Measurements from ENCODE around the gene ANKRD53.
A peak's percentile ranks its signal among the peaks of the same experiment; 100 is the strongest.
"Not testable (repeated sequence)": the region's sequence is repeated elsewhere in the genome, so short reads cannot be mapped to it uniquely, and the experiment has no call there.

Gene ANKRD53

DNA sequence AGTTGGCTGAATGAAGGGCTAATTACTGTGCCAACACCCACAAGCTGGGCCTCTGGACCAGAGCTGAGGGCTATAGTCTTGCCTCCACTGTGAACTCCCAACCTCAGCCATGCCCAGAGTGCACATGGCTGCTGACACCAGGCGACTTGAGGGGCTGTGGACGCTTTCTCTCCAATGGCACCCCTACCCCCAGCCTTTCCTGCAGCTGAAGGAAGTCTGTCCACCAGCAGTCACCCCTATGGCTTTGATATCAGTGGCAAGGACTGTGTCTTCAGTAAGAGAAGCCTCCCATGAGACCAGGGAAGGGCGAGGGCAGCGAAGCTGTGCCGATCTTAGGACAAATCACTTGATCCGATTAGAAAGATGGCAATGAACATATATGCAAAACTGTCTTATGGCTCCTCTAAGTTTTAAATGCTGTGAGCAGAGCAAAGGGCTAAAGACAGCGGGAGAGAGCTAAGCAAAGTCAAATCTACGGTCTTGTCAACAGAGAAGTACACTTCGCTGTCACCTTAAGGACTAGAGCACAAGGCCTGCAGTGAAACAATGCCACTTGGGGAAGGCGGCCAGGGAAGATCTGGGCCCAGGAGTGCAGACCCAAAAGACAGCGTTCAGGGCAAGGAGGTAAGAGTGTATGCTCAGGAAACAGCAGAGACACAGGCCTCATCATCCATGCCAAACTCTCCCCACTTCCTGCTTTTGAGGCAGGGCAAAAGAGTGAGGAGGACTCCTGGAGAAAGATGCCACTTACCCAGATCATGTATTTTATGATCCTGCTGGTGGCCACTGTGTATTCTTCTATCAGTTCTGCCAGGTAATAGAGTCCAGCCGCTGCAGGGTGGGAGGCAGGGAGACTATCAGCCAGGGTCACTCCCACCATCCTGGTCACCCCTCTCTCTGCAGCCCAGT lies 14.8 kb downstream of the ANKRD53 start:
- DNase-seq = no peak

DNA sequence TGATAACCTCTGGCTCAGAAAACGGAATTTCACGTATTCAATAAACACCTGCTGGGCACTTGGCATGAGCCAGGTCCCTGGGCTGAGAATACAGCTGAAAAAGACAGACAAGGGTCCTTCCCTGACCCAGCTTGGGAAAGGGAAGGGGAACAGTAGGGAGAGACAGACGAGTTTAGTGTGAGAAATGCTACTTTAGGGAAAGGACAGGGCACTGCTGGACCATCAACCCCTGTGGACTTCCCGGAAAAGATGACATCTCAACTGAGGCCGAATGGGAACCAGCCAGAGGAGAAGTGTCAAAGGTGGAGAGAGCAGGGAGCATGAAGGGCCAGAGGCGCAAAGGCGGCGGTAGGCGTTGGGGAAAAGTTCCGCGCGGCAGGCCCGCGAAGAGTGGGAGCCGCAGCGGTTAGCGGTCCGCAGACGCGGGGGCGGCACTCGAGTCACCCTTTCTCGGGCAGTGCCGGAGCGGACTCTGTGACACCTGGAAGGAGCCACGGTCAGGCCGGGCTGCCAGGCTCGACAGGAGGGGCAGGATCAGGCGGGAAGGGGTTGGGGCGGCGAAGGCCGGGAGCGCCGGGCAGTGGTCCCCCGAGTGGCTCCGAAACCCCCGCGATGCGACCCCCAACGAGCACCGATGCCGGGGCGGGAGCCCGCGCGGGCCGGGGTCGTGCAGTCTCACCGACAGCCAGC lies 15.7 kb downstream of the ANKRD53 start:
- peak; percentile 46 to 73 for DNase-seq

DNA sequence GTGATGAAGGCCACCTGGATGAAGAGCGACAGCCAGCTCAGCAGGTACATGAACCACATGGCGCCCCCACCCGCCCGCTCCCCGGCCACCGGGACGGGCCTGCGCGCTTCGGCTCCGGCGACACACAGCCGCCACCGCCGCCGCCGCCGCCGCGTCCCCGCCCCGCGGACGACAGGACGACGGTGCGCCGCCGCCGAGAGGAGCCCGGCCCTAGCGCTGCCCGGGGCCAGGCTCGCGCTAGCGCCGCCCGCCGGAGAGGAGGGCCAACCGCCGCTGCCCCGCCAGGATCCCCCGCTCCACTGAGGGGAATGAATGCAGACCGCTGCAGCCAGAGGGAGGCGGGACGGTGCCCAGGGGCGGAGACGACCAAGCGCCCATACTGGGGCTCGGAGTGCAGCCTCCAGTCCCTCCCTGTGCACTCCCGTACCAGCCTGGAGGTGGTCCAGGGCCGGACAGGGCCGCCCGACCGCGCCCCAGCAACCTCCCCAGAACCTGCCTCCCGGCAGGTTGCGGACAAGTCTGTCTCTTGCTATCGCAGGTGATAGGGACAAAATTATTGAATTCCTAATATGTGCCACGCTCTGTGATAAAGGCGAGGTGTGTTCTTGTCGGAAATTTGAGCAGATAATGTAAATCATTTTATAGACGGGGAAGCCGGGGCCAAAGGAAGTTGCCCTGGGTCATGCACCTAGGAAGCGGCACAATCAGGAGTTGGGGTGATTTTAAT lies 16.4 kb downstream of the ANKRD53 start, which contains the start of gene TEX261:
Gene TEX261, minus strand, starts transcription at position 175 of the 727 bp plus-strand sequence. Its CDS starts 116 bp downstream, at position 59.
- DNase-seq = peak; percentile 92

DNA sequence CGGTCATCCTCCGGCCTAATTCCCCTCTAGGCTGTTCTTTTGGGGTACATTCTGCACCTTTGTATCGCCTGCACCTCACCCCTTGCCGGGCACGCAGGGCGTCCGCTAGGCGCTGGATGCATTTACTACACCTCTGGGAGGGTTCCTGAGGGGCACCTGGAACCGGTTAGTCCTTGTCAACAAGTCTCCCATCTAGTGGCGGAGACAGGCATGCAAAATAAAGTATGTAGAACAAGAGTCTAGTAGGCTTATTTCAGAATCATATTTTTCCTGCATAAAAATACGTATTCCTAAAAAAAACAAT lies 16.9 kb downstream of the ANKRD53 start:
- peak; percentile 21 to 22 for DNase-seq

DNA sequence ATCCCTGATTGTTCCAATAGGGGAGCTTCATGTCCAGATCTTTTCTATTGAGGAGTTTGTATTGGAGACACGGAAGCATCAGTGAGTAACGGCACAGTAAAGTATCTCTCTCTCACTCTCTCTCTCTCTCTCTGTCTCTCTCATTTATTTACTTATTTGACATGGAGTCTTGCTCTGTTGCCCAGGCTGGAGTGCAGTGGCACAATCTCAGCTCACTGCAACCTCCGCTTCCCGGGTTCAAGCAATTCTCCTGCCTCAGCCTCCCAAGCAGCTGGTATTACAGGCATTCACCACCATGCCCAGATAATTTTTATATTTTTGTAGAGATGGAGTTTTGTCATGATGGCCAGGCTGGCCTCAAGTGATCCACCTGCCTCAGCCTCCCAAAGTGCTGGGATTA lies 20.5 kb downstream of the ANKRD53 start:
- not testable (repeated sequence) for DNase-seq

DNA sequence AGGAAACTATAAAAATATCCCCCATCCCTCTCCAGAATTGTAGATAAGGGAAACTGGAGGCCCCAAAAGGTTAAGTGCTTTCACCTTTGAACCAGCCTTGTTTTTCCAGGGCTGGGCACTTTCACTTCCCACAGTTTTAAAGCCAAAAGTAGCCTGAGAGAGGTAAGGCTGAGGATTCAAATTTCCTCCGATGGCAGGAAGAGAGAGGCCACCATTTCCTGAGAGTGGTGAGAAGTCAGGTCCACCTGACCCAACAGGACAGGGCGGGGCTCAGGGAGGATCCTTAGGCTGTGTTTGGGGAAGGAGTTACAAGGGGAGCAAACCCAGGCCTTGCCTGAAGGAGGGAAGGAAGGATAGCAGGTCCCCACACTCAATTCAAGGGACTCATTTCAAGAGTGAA lies 20.9 kb downstream of the ANKRD53 start:
- DNase-seq = no peak

DNA sequence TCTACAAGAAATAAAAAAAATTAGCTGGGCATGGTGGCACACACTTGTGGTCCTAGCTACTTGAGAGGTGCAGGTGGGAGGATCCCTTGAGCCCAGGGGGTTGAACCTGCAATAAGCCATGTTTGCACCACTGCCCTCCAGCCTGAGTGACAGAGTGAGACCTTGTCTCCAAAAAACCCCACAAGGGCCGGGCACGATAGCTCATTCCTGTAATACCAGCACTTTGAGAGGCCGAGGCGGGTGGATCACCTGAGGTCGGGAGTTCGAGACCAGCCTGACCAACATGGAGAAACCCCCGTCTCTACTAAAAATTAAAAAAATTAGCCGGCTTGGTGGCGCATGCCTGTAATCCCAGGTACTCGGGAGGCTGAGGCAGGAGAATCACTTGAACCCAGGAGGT lies 21.5 kb downstream of the ANKRD53 start:
- not testable (repeated sequence) for DNase-seq

DNA sequence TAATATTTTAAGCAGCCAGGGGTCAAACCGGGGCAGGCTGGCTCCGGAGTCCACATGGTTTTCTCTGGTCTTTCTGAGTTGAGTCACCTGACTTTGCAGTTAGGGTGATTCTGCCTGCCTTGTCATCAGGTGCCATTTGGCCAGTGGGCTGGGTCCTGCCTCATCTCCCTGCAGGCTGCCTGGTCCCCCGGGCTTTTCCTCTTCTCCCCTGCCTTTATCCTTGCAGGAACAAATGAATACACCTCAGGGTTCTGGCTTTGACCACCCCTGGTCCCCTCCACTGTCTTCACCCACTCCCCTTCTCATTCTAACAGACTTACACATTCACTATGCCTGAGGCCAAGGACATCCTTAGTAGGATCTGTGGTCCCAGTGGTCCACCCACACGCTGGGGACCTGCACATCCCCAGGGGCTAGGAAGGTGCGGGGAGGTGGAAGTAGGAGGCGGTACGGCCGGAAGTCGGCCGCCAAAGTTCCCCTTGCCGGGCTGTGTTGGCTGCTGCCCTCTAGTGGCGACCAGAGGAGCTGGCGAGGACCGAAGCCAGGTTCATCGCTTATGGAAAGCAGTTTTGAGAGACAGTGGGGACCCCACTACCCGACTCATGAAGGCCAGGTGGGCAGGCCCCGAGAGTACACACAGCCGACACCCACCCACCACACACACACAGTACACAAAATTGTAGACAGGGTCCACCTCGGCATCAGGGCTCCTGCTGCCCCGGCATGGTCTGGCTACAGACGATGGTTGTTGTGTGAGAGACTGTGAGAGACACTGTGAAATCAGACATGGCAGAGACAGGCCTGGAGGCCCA lies 22.6 kb downstream of the ANKRD53 start:
- peak; percentile 60 to 76 for DNase-seq

DNA sequence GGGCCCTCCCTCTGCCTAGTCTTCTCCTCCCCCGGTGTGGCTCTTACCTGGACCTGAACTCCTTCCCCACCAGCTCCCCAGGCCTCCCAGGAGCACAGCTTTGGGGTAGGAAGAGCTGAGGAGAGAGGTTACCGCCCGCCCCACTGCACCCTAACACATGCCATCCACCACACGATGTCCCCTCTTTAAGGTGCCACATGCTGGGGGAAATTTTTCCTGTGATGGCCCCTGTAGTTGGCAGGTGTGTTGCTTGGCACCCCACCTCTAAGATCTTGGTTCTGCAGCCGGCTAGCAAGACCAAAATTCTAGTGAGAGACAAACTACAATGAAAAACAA lies 23.1 kb downstream of the ANKRD53 start:
- no peak for DNase-seq

DNA sequence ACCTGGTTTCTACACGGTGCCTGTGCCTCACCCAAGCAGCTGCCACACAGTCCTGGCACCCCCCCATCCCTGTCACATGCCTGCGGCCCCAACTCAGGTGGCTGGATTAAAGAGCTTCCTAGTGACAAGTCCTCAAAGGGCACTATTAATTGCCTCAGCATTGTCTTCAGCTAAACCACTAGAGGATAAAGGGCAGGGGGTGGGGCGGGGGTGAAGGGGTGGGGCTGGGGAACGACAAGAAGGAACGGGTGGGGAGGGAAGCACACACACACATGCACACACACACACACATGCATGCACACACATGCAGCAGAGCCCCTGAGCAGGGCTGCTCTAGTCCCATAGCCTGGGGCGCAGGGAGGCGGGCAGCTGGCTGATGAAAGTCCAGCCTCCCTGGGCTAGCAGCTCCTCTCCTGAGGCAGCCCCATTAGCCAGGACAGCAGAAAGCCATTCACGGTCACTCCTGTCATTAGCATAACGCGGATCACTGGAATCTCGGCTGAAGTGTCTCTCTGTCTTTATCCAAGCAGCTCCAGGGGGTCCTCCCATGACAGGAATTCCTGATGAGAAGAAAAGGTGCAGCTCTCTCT lies 23.6 kb downstream of the ANKRD53 start:
- DNase-seq = no peak

DNA sequence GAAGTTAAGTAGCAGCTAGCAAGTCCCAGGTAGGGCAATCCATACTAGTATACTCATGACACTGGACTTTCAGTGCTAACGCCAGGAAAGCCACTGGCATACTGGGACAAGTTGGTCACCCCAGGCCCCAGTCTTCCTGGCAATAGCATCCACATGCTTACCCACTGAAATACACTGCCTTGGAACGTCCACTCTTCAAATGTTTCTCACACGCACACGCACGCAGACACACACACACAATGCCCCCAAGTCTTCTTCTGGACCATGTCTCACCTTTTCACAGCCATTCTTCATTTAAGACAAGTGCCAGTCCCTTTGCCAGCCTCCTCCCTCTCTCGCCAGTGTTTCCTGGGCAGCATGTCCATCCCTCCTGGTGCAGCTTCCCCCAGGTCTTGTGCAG lies 25.0 kb downstream of the ANKRD53 start:
- DNase-seq = no peak

DNA sequence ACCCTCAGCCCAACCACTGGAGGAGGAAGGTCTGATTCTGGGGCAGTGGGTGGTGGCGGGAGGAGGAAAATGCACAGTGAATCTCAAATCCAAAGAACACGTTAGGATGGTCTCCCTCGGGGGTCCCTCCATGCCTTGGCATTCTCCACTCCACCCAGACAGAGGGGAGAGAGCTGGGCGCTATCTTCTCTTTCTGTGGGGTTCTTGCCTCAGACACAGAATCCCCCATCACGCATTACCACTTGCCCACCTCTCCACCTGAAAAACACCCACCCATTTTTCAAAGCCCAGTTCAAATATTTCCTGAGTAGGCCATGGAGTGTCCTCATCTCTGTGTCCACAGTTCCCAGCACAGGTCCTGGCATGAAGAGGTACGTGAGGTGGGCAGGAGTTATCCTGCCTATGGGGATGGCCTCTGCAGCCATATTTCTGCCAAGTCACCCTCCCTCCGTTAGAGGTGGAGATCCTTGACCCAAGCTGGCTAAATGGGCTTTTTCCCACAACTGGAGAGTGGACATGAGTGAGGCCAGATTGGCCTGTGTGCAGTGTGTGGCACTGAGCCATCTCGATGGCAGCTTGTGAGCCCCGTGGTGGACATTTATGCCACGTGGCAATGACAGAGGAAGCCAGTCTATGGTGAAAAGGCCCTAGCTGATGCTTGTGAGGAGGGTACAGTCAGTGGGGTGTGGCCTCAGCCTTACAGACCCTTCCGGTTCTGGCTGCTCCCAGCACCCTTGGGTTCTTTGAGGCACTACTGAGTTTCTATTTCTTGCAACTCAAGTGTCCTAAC lies 25.7 kb downstream of the ANKRD53 start:
- no peak for DNase-seq

DNA sequence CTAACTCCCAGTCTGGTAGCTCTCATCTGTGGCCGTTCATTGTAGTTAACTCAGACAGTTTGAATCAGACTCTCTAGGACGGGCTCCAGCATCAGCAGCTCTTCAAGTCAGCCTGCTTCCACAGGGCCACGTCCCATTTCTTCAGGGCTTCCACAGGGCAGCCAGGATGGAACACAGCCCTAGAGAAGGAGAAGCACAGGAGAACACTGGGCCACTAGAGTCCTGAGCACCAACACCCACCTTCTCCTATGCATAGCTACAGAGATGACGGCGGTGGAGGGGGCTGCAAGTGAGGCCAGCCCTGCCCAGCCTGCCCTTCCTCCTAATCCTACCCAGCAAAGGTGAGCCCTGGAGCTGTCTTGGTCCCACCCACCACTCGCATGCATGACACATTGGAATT lies 26.4 kb downstream of the ANKRD53 start:
- no peak for DNase-seq

DNA sequence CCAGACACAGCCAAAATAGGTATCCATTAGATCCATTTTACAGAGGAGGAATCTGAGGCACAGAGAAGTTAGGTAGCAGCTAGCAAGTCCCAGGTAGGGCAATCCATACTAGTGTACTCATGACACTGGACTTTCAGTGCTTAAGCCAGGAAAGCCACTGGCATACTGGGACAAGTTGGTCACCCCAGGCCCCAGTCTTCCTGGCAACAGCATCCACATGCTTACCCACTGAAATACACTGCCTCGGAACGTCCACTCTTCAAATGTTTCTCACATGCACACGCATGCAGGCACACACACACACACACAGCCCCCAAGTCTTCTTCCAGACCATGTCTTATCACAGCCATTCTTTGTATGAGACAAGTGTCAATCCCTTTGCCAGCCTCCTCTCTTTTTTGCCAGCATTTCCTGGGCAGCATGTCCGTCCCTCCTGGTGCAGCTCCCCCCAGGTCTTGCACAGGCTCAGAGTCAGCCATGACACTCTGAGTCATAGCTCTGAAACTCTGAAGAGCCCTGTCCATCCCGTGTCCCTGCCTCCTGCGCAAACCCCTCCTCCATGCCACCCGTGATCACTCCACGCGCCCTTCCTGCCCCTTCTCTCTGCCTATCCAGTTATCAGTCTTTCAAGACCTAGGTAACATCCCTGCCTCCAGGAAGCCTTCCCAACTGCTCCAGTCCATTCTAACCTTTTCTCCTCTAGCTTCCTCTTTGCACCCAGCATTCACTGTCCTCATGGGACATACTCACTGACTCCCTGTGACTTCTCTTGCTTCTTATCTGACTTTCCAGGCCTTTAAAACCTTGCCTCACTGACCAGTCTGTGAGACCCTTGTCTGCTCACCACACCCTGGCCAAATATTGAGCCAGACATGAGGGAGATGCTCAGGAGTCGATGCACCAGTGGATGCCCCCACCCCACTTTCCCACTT lies 27.1 kb downstream of the ANKRD53 start:
- DNase-seq = no peak

DNA sequence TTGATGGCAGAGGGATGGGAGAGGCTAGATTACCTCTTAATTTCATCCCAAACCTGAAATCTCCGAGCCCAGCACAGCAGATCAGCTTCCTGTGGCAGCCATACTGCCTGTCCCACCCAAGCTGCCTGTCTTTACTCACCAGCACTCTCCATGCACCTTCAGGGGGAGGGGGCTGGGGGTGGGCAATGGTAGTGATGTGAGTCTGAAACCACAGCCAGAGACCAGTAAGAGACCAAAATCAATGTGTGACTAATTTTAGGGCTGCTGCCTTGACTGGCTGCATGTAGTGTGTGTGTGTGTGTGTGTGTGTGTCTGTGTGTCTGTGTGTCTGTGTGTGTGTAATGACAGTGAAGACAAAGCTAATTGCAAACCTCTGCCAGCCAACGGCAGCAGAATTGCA lies 27.9 kb downstream of the ANKRD53 start:
- no peak for DNase-seq

DNA sequence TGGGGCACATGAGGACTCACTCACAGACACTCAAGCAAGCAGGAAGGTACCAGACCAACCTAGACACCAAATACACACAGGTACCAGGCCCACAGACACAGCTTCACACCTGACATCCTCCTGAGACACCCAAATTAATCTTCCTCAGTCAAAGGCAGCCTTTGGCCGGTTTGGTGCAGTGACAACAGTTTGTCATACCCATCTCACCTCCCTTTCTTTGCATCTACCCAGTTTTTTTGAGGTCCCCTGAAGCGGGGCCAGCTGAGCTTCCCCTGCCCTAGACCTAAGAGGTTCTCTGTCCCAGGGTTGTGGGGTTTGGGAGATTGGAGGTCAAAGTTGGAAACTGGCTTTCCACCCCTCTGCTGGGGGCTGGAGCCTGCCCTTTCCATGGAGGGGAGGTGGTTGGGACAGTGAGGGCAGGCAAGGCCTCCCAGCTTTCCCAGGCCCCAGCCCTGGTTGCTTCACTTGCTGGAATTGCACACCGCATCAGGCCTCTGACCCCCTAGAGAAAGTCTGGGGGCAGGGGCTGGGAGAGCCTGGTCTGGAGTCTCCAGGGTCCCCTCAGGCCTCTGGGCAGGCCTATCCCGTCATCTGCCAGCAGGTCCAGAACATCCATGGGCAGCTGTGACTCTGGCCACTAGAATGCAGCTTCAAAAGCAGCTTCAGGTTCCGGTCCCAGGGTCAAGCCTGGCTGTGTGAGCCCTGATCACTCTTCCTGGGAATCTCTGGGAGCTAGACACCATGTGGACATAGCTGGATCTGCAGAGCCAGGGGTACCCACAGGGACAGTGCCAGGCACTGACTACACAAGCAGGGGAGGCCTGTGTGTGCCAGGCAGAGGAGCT lies 28.7 kb downstream of the ANKRD53 start:
- DNase-seq = no peak

DNA sequence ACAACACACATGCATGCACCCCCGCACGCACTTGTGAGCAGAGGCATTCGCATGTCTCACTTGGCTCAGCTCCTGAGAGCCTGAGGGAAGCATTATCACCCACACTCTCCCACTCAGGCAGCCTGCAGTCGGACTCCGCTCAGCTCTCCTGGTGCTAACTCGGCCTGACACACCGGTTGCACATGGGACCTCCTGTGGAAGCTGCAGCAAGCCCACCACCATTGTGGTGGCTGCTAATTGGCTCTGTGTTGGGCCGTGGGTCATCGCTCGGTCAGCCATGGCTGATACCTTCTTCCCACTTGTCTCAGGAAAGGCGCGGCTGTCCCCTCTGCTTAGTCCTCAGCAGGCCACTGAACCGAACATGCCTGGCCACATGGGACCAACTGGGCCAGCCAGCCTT lies 29.9 kb downstream of the ANKRD53 start:
- no peak for DNase-seq

DNA sequence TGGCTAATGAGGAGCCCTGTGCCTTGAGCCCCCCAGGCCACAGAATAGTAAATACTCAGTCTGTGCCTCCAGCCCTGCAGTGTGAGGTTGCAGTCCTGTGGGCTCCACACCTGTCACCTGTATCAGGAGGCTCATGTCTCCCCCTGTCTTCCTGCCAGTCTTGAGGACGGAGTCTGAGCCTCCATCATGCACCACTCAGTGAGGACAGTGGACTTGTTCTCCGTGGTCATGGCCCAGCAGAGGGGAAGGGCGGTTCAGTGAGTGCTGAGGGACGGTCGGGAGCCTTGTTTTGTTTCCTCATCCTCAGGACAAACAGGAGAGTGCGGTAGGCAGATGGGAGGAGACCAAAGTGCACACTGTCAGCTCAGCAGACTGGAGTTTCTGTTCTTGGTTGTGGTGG lies 33.4 kb downstream of the ANKRD53 start:
- DNase-seq = not testable (repeated sequence)

DNA sequence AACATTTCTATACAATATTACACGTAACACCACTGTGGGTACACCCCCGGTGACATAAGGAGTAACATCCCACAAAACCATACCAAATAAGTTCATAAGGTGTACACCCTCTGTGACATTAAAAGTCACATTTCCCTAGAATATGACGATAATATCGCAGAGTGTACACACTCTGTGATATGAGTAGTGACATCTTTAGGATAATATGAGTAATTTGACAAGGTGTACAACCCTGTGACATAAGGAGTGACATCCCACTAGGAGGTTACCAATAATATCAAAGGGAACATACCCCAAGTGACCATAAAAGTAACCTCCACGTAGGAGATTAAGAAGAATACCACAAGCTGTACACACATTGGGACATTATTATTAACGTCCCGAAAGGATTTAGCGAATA lies 40.2 kb downstream of the ANKRD53 start:
- DNase-seq = no peak

Data from inflammatory macrophage (primary cell).